Measurements from ENCODE around the gene BICD1.

GRCh38 chr12:32100361-32100760 is 6.3 kb upstream of the BICD1 start:
- TF ChIP-seq ZBTB33 (IDR thresholded peaks at IDR 0.05) (no peak), FOXA1 (IDR thresholded peaks at IDR 0.05) (no peak), CTCF (IDR thresholded peaks at IDR 0.05; ENCODE audit: low read depth, low read length, missing input control) (no peak), MAX (IDR thresholded peaks at IDR 0.05) (no peak), REST (IDR thresholded peaks at IDR 0.05) (no peak), RAD21 (IDR thresholded peaks at IDR 0.05) (no peak), JUND (IDR thresholded peaks at IDR 0.05) (no peak), SP1 (IDR thresholded peaks at IDR 0.05) (no peak), TAF1 (conservative IDR thresholded peaks at IDR 0.05) (no peak), ATF3 (IDR thresholded peaks at IDR 0.05) (no peak)
